ENCODE measurements around the gene MRPL1.

GRCh38 chr4:77893451-77893850 lies 30.8 kb downstream of the MRPL1 start:
- no peak for TF ChIP-seq EZH2phosphoT487 (IDR thresholded peaks at IDR 0.05; ENCODE audit: insufficient read depth, low read depth)
- no peak for TF ChIP-seq EZH2 (IDR thresholded peaks at IDR 0.05; ENCODE audit: insufficient read depth, poor library complexity, severe bottlenecking)
